Activated T-cell treated with anti-CD3 and anti-CD28 coated beads for 1 hour (primary cell): Measurements from ENCODE around the gene GALNT9.
"Not testable (repeated sequence)": the region's sequence is repeated elsewhere in the genome, so short reads cannot be mapped to it uniquely, and the experiment has no call there.

Experiments used
- DNase-seq: peaks from one replicate; pipeline ENCODE4 v3.0.0-alpha.2; 2020; ENCODE audit warnings: low read depth

The GALNT9 gene

GRCh38 chr12:132196038-132196872 is 133.1 kb downstream of the GALNT9 start:
- no peak for DNase-seq

- not testable (repeated sequence) for DNase-seq
These were observed 134.1 kb downstream of the GALNT9 start for GRCh38 chr12:132195242-132195641.

GRCh38 chr12:132194556-132194955 is 134.8 kb downstream of the GALNT9 start:
- DNase-seq: no peak

- no peak for DNase-seq
These were observed 135.3 kb downstream of the GALNT9 start for GRCh38 chr12:132194056-132194455.

- DNase-seq: no peak
These were observed 137.5 kb downstream of the GALNT9 start for GRCh38 chr12:132191715-132192553.

- no peak for DNase-seq
These were observed 138.4 kb downstream of the GALNT9 start for GRCh38 chr12:132190834-132191500.

- DNase-seq: no peak
These were observed 139.2 kb downstream of the GALNT9 start for GRCh38 chr12:132190012-132190755.

- DNase-seq: peak; percentile 89
These were observed 139.9 kb downstream of the GALNT9 start for GRCh38 chr12:132189378-132190011.

GRCh38 chr12:132188916-132189325 is 140.5 kb downstream of the GALNT9 start:
- DNase-seq: no peak

- DNase-seq: no peak
These were observed 140.9 kb downstream of the GALNT9 start for GRCh38 chr12:132188451-132188901.

- no peak for DNase-seq
These were observed 141.5 kb downstream of the GALNT9 start for GRCh38 chr12:132187646-132188450.

- DNase-seq: no peak
These were observed 142.3 kb downstream of the GALNT9 start for GRCh38 chr12:132186857-132187620.

GRCh38 chr12:132186208-132186856 is 143.1 kb downstream of the GALNT9 start:
- DNase-seq: no peak

- DNase-seq: no peak
These were observed 143.7 kb downstream of the GALNT9 start for GRCh38 chr12:132185705-132186104.

- no peak for DNase-seq
These were observed 146.6 kb downstream of the GALNT9 start for GRCh38 chr12:132182711-132183365.

GRCh38 chr12:132182206-132182710 is 147.1 kb downstream of the GALNT9 start:
- no peak for DNase-seq

GRCh38 chr12:132181570-132182200 is 147.7 kb downstream of the GALNT9 start:
- DNase-seq: no peak
